Common myeloid progenitor, CD34-positive (primary cell): ENCODE measurements around the gene ZFP69B.

ENCODE experiments used
- CTCF ChIA-PET: fragments of 350-600 bp; sonication (Branson Sonifier 250); formaldehyde crosslinking; loops from one replicate; lab custom pipeline; 2021; ENCODE audit warnings: antibody characterized with exemption; lab: Charles Lee
- POLR2A ChIA-PET: fragments of 350-600 bp; sonication (Branson Sonifier 250); formaldehyde crosslinking; loops from one replicate; lab custom pipeline; 2021; ENCODE audit warnings: antibody characterized with exemption; lab: Charles Lee
- DNase-seq, 3 donors: peaks; one replicate each; pipeline versions ENCODE4 v3.0.0 to v3.0.0-alpha.2; 2013
- H3K27ac ChIP-seq, 2 experiments: 1 replicate in 1 of 2; 2 replicates in 1 of 2; pipeline ENCODE4 v1.7.0; 2013; ENCODE audit warnings: inconsistent platforms in 2 of 2, low read length in 2 of 2, mild to moderate bottlenecking in 2 of 2, low read depth in 1 of 2, moderate library complexity in 1 of 2; ENCODE audit not compliant: severe bottlenecking in 2 of 2, insufficient read depth in 1 of 2, poor library complexity in 1 of 2
- H3K27me3 ChIP-seq, 5 experiments: replicated peaks in 2 of 5; 1 replicate in 3 of 5; 2 replicates in 2 of 5; pipeline versions ENCODE4 v1.6.1 to v1.7.0; 2013; ENCODE audit warnings: low read length in 4 of 5, mild to moderate bottlenecking in 2 of 5, moderate library complexity in 2 of 5, inconsistent platforms in 1 of 5; ENCODE audit not compliant: insufficient read depth in 5 of 5, control insufficient read depth in 4 of 5
- H3K36me3 ChIP-seq, 4 experiments: 1 replicate in 2 of 4; 2 replicates in 2 of 4; pipeline versions ENCODE4 v1.6.1 to v1.7.0; 2013; ENCODE audit warnings: low read length in 3 of 4, control low read depth in 1 of 4, mild to moderate bottlenecking in 1 of 4; ENCODE audit not compliant: control insufficient read depth in 4 of 4, insufficient read depth in 4 of 4
- H3K4me1 ChIP-seq, 4 experiments: 1 replicate in 3 of 4; 2 replicates in 1 of 4; pipeline versions ENCODE4 v1.6.1 to v1.7.1; 2013; ENCODE audit warnings: low read length in 3 of 4, mild to moderate bottlenecking in 3 of 4, control low read depth in 1 of 4, inconsistent platforms in 1 of 4, moderate library complexity in 1 of 4; ENCODE audit not compliant: control insufficient read depth in 4 of 4, insufficient read depth in 4 of 4; ENCODE audit errors: control extremely low read depth in 1 of 4
- H3K4me3 ChIP-seq, 7 experiments: 1 replicate in 4 of 7; 2 replicates in 3 of 7; pipeline versions ENCODE4 v1.5.1 to v1.7.0; 2013; ENCODE audit warnings: mild to moderate bottlenecking in 7 of 7, low read length in 6 of 7, moderate library complexity in 6 of 7, inconsistent platforms in 2 of 7, low read depth in 2 of 7, control low read depth in 1 of 7; ENCODE audit not compliant: insufficient read depth in 4 of 7, control insufficient read depth in 1 of 7; ENCODE audit errors: extremely low read depth in 1 of 7
- H3K9me3 ChIP-seq, 5 experiments: 1 replicate in 4 of 5; 2 replicates in 1 of 5; pipeline versions ENCODE4 v1.6.1 to v1.7.1; 2013; ENCODE audit warnings: low read length in 4 of 5, mild to moderate bottlenecking in 2 of 5, inconsistent platforms in 1 of 5, low read depth in 1 of 5, moderate library complexity in 1 of 5; ENCODE audit not compliant: control insufficient read depth in 4 of 5, insufficient read depth in 2 of 5; ENCODE audit errors: control extremely low read depth in 1 of 5
- WGBS: methylation state at CpG from one replicate; pipeline ENCODE4 v1.1.5; 2013; ENCODE audit not compliant: insufficient coverage; 5-methylcytosine and 5-hydroxymethylcytosine counted together

ZFP69B gene

DNA sequence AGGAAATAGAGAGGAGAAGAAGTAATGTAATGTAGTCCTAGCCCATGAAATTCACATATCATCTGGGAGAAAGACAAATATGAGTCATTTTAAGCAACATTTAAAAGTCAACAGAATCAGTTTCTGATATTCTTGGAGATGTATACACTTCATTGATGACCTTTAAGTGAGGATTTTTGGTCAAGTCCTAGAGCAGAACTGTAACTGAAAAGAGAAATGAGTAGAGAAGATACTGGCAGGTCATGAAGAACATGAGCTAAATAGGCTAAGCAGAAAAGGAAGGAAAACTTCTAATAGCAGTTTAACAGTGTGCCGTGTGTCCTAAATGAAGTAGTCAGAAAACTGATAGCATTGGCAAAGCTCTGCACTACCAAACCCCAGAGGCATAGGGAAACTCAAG lies 4.6 kb downstream of the ZFP69B start:
- H3K36me3 ChIP-seq, result peaks cover 4 to 57% (median 8%) of the 10 kb centered on the region in 4 experiments
- no peak overlapping the region for H3K4me3 ChIP-seq
- 30% methylated on average over 1 of the region's 1 CpG for WGBS
- H3K9me3 ChIP-seq, result peaks cover 16 to 73% (median 36%) of the 10 kb centered on the region in 5 experiments
- no peak for DNase-seq
- peaks cover 3 to 11% (median 9%) of the 10 kb centered on the region in 4 experiments for H3K4me1 ChIP-seq
- no peaks in the 10 kb centered on the region for H3K27me3 ChIP-seq
- H3K27ac ChIP-seq, result no peak overlapping the region
- POLR2A ChIA-PET, result no interaction called here
- CTCF ChIA-PET, result interaction anchor here (1.4 kb wide), 1 partner anchor 17 kb away, joined by 4 read pairs; no protein-coding TSS in a partner anchor

- H3K27me3 ChIP-seq, result no peaks in the 10 kb centered on the region
- no peak overlapping the region for H3K4me3 ChIP-seq
- H3K9me3 ChIP-seq, result peaks cover 29 to 91% (median 60%) of the 10 kb centered on the region in 5 experiments
- peaks cover 7 to 37% (median 11%) of the 10 kb centered on the region in 4 experiments for H3K36me3 ChIP-seq
- CTCF ChIA-PET, result interaction anchor here (0.7 kb wide), 1 partner anchor 144 kb away, joined by 3 read pairs; no protein-coding TSS in a partner anchor
- H3K27ac ChIP-seq, result no peak overlapping the region
- WGBS, result 100% methylated on average over 2 of the region's 3 CpGs
- H3K4me1 ChIP-seq, result no peaks in the 10 kb centered on the region
- POLR2A ChIA-PET, result no interaction called here
- peak in 2 of 3 donors; percentile 10 to 36 for DNase-seq
These were observed 12.8 kb downstream of the ZFP69B start for GRCh38 chr1:40462956-40463590.

DNA sequence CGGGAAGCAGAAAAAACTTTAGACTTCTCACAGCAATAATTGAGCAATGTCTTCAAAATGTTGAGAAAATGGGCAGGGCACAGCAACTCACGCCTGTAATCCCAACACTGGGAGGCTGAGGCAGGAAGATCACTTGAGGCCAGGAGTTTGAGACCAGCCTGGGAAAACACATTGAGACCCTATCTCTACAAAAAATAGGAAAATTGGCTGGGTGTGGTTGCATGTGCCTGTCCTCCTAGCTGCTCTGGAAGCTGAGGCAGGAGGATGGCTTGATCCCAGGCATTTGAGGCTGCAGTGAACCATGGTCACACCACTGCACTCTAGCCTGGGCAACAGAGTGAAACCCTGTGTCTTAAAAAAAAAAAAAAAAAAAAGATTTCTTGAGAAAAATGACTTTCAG lies 19.1 kb downstream of the ZFP69B start:
- Histone ChIP-seq H3K9me3 (peaks cover 13 to 76% (median 43%) of the 10 kb centered on the region in 5 experiments), H3K4me1 (no peaks in the 10 kb centered on the region), H3K27me3 (no peaks in the 10 kb centered on the region), H3K27ac (no peak overlapping the region), H3K4me3 (no peak overlapping the region), H3K36me3 (peaks cover 0 to 2% (median 0%) of the 10 kb centered on the region in 4 experiments)
- WGBS, result 100% methylated on average over 1 of the region's 2 CpGs
- CTCF ChIA-PET, result no interaction called here
- POLR2A ChIA-PET, result interaction anchor here (0.6 kb wide), 1 partner anchor 147 kb away, joined by 4 read pairs; no protein-coding TSS in a partner anchor
- no peak for DNase-seq

DNA sequence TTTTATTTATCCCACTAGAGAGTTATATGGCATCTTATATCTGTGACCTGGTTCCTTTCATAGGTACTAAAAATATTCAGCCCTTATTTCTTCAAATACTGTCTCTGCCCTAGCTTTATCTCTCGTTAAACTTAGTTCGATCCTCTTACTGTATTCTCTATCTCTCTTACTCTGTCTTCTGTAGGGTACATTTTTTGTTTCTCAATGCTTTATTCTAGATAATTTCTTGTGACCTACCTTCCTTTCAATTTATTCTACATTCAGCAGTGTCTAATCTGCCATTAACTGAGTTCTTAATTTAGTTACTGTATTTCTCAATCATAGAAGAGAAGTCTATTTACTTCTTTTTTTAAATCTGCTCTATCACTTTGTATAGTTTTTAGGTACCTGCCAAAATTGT lies 25.0 kb downstream of the ZFP69B start:
- ChIA-PET CTCF (no interaction called here), POLR2A (no interaction called here)
- no peak overlapping the region for H3K27ac ChIP-seq
- H3K4me1 ChIP-seq, result peaks cover 3 to 13% (median 7%) of the 10 kb centered on the region in 4 experiments
- no peaks in the 10 kb centered on the region for H3K27me3 ChIP-seq
- no peak overlapping the region for H3K4me3 ChIP-seq
- peaks cover 0 to 12% (median 2%) of the 10 kb centered on the region in 4 experiments for H3K36me3 ChIP-seq
- DNase-seq, result no peak
- 100% methylated on average over 2 of the region's 2 CpGs for WGBS
- H3K9me3 ChIP-seq, result peaks cover 3 to 34% (median 14%) of the 10 kb centered on the region in 5 experiments

GRCh38 chr1:40476924-40477677 lies 26.8 kb downstream of the ZFP69B start, which contains the start of gene ZFP69:
ZFP69 (plus strand) TSS chr1:40477290; CDS start chr1:40479362, 2,072 bp downstream.
- Histone ChIP-seq H3K4me1 (peaks cover 3 to 13% (median 7%) of the 10 kb centered on the region in 4 experiments), H3K36me3 (peaks cover 2 to 25% (median 15%) of the 10 kb centered on the region in 4 experiments), H3K4me3 (peak within 1 kb of the TSS; percentile 52 to 93 (median 70)), H3K27ac (peak within 1 kb of the TSS in 1 of 2 experiments; percentile 49), H3K9me3 (peaks cover 3 to 39% (median 18%) of the 10 kb centered on the region in 5 experiments), H3K27me3 (no peaks in the 10 kb centered on the region)
- CTCF ChIA-PET, result no interaction called here
- peak; percentile 81 to 93 (median 91) for DNase-seq
- WGBS, result under 1% methylated on average over 60 of the region's 65 CpGs
- POLR2A ChIA-PET, result interaction anchor here (0.9 kb wide), 1 partner anchor 115 kb away, joined by 4 read pairs; no protein-coding TSS in a partner anchor

- DNase-seq, result peak; percentile 15 to 57 (median 27)
- peaks cover 5 to 30% (median 19%) of the 10 kb centered on the region in 4 experiments for H3K36me3 ChIP-seq
- no peaks in the 10 kb centered on the region for H3K27me3 ChIP-seq
- peak overlapping the region in 1 of 2 experiments; percentile 49 for H3K27ac ChIP-seq
- 2% methylated on average over 10 of the region's 17 CpGs for WGBS
- ChIA-PET CTCF (interaction anchor here (0.8 to 1.5 kb wide), 3 partner anchors 10 to 24 kb away, joined by 3 to 8 read pairs (median 4); no protein-coding TSS in a partner anchor), POLR2A (interaction anchor here (0.6 to 0.9 kb wide), 2 partner anchors 115 to 253 kb away, joined by 4 to 6 read pairs; no protein-coding TSS in a partner anchor)
- H3K4me1 ChIP-seq, result peaks cover 3 to 13% (median 7%) of the 10 kb centered on the region in 4 experiments
- H3K4me3 ChIP-seq, result peak overlapping the region; percentile 52 to 93 (median 70)
- peaks cover 3 to 43% (median 19%) of the 10 kb centered on the region in 5 experiments for H3K9me3 ChIP-seq
These were observed 27.4 kb downstream of the ZFP69B start for GRCh38 chr1:40477678-40478053.
